Type B pancreatic cell (in vitro differentiated cells): ENCODE measurements around the gene OR2M5. TPM values are rescaled to one million over a fixed set of nuclear protein-coding genes. Genes with fewer than 3 reads are reported as not detected.

Experiments
- DNase-seq: peaks from one replicate; pipeline ENCODE4 v3.0.0; 2021; ENCODE audit warnings: mixed read lengths; ENCODE audit not compliant: unreplicated experiment; ENCODE audit errors: extremely low spot score
- H3K27ac Mint-ChIP-seq: 2 replicates; pipeline ENCODE4 v1.8.0; 2021; ENCODE audit warnings: mild to moderate bottlenecking, mixed read lengths
- H3K27me3 Mint-ChIP-seq: 2 replicates; pipeline ENCODE4 v1.8.0; 2021; ENCODE audit warnings: mixed read lengths
- H3K36me3 Mint-ChIP-seq: 2 replicates; pipeline ENCODE4 v1.8.0; 2021; ENCODE audit warnings: mixed read lengths
- H3K4me1 Mint-ChIP-seq: one replicate; pipeline ENCODE4 v1.8.0; 2021; ENCODE audit warnings: mixed read lengths; ENCODE audit not compliant: unreplicated experiment
- H3K4me3 Mint-ChIP-seq: 2 replicates; pipeline ENCODE4 v1.8.0; 2021; ENCODE audit warnings: mild to moderate bottlenecking, mixed read lengths
- H3K9me3 Mint-ChIP-seq: 2 replicates; pipeline ENCODE4 v1.8.0; 2021; ENCODE audit warnings: mixed read lengths
- total RNA-seq: library from RNA; stranded (reverse); gene quantifications from 2 replicates; pipeline ENCODE4 v1.2.1, GENCODE V29; 2021; ENCODE audit warnings: low replicate concordance
- TF ChIP-seq, protein P1 (sequence below): fragments of 200-600 bp; sonication (generic); conservative IDR thresholded peaks from 2 replicates; pipeline ENCODE4 v1.5.0; 2021; ENCODE audit warnings: antibody characterized with exemption, mild to moderate bottlenecking

The OR2M5 gene
- total RNA-seq, 1 donor from 2014 or later = not detected

DNA sequence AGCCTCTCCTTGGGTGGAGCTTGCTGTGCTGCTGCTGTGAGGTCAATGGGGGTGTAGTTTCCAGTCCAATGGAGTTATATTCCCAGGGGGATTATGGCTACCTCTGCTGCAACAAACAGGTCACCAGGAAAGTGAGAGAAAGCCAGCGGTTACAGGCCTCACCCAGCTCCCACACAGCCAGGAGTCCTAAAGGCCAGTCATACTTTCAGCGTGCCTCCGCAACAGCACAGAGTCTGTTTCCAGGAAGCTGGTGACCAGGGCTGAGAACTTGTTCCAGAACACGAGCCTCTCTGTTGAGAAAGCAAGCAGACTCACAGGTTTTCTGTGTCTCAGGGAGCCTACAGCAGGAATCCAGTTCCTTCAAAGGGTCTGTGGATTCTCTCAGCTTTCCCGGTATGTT lies 17.3 kb upstream of the OR2M5 start:
- Mint-ChIP-seq H3K27me3 (no peaks in the 10 kb centered on the region), H3K27ac (no peak overlapping the region), H3K9me3 (peaks cover under 1% of the 10 kb centered on the region), H3K4me1 (no peaks in the 10 kb centered on the region), H3K36me3 (no peaks in the 10 kb centered on the region), H3K4me3 (no peak overlapping the region)
- TF ChIP-seq, protein P1, sequence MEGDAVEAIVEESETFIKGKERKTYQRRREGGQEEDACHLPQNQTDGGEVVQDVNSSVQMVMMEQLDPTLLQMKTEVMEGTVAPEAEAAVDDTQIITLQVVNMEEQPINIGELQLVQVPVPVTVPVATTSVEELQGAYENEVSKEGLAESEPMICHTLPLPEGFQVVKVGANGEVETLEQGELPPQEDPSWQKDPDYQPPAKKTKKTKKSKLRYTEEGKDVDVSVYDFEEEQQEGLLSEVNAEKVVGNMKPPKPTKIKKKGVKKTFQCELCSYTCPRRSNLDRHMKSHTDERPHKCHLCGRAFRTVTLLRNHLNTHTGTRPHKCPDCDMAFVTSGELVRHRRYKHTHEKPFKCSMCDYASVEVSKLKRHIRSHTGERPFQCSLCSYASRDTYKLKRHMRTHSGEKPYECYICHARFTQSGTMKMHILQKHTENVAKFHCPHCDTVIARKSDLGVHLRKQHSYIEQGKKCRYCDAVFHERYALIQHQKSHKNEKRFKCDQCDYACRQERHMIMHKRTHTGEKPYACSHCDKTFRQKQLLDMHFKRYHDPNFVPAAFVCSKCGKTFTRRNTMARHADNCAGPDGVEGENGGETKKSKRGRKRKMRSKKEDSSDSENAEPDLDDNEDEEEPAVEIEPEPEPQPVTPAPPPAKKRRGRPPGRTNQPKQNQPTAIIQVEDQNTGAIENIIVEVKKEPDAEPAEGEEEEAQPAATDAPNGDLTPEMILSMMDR = no peak
- DNase-seq = no peak

DNA sequence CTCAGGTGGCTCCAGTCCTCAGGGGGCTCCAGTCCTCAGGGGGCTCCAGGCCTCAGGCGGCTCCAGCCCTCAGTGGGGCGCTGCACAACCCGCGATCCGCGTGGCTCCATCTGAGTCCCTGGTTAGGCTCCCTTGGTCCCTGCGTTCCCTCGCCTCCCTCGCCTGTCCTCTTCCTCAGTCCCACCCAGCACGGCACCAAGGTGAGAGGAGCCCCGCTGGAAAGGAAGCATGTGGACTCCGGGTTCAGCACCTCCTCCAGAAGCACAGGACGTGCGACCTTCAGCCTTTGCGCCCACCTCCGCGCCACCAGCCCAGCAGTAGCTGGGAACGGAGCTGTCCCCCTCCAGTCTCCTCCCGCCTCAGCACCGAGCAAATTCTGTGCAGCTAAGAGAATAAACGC lies 8.1 kb upstream of the OR2M5 start:
- no peaks in the 10 kb centered on the region for H3K36me3 Mint-ChIP-seq
- no peak overlapping the region for H3K4me3 Mint-ChIP-seq
- H3K9me3 Mint-ChIP-seq = no peaks in the 10 kb centered on the region
- TF ChIP-seq, protein P1 = no peak
- H3K27me3 Mint-ChIP-seq = no peaks in the 10 kb centered on the region
- H3K27ac Mint-ChIP-seq = no peak overlapping the region
- DNase-seq = no peak
- H3K4me1 Mint-ChIP-seq = no peaks in the 10 kb centered on the region

DNA sequence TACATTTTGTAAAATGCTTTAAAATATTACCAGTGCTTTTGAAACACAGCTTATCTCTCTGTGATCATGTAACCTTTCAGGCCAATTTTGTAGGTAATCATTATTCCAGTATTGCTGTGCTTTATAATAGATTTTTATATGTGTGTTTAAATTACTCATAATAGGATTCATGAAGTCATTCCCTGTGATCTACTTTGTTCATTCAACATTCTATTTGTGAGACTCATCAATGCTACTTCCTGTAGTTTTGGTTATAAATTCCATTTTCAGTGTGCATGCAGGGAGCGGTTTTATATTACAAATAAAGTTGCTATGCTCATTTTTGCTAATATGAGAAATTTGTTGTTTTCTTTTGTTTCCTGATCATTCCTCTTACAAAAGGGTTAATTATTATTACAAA lies 4.1 kb upstream of the OR2M5 start:
- Mint-ChIP-seq H3K27me3 (no peaks in the 10 kb centered on the region), H3K36me3 (no peaks in the 10 kb centered on the region), H3K4me1 (no peaks in the 10 kb centered on the region), H3K27ac (no peak overlapping the region), H3K9me3 (peaks cover 8% of the 10 kb centered on the region), H3K4me3 (no peak overlapping the region)
- no peak for DNase-seq
- TF ChIP-seq, protein P1 = no peak

DNA sequence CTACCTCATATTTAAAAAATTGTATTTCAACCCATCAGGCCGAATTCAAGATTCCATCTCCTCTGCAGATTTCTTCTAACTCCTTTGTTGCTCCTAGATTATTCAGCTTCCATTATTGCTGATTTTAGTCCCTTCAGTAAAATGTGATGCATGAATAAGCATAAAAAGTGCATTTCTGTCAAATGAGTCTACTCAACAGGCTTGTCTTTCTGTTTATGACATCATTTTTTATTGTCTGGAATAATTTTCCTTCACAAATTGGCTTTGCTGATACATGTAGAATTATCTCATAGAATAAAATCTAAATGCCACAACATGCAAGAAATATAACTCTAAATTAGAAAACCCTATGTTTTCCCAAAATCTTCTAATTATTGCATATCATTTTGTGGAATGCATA lies 1.6 kb upstream of the OR2M5 start:
- no peak for DNase-seq
- Mint-ChIP-seq H3K27me3 (no peaks in the 10 kb centered on the region), H3K4me3 (no peak overlapping the region), H3K36me3 (no peaks in the 10 kb centered on the region), H3K9me3 (peaks cover 8% of the 10 kb centered on the region), H3K4me1 (no peaks in the 10 kb centered on the region), H3K27ac (no peak overlapping the region)
- TF ChIP-seq, protein P1 = no peak

DNA sequence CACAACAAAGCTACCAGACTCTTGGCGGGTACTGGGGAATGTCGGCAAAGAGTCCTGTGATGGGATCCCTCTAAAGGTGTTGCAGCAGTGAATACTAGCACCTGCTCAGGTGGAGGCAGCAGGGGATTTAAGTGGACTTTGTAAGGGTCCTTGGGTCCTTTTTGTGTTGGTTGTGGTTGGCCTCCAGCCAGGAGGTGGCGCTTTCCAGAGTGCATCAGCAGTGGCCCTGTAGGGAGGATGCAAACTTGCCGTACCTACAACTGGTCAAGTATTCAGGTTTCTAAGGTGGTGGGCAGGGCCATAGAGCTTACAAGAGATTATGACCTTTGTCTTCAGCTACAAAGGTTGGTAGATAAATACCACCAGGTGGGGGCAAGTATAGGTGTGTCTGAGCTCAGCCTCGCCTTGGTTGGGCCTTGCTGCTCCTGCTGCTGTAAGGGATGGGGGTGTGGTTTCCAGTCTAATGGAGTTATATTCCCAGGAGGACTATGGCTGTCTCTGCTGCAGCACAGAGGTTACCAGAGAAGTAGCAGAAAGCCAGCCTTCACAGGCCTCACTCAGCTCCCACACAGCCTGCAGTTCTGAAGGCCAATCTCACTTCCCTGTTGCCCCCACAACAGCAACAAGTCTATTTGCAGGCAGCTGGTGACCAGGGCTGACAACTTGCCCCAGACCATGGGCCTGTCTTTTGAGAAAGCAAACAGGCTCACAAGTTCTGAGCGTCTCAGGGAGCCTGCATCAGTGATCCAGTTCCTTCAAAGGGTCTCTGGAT lies 7.3 kb downstream of the OR2M5 start:
- Mint-ChIP-seq H3K9me3 (peaks cover 7% of the 10 kb centered on the region), H3K36me3 (no peaks in the 10 kb centered on the region)
- TF ChIP-seq, protein P1 = no peak

DNA sequence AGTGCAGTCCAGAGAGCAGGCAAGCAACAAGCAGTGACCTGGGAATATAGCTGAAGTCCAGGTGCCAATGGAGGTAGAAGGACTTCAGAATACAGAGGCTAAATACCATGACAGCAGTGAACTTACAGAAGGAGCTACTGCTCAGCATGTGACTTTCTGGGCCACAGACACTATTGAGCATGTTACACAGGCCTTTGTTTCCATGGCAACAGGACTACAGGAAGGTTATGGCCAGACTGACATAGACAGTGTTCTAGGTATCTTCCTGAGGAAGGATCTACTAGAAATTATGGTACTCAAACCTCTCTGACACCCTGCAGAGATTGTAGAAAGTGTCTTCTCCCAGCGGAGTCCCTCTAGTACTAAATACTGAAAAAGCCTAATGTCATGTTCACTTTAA lies 11.0 kb downstream of the OR2M5 start:
- Mint-ChIP-seq H3K36me3 (no peaks in the 10 kb centered on the region), H3K4me3 (no peak overlapping the region), H3K9me3 (peaks cover 3% of the 10 kb centered on the region), H3K27me3 (no peaks in the 10 kb centered on the region), H3K27ac (no peak overlapping the region), H3K4me1 (no peaks in the 10 kb centered on the region)
- TF ChIP-seq, protein P1 = no peak
- no peak for DNase-seq

More for the DNA sequence above, 7.3 kb downstream of the OR2M5 start:
- Mint-ChIP-seq H3K4me3 (no peak overlapping the region), H3K4me1 (no peaks in the 10 kb centered on the region), H3K27ac (no peak overlapping the region), H3K27me3 (no peaks in the 10 kb centered on the region)
- DNase-seq = no peak
